Measurements from ENCODE around the gene FMN2. TPM values are rescaled to one million over a fixed set of nuclear protein-coding genes. Genes with fewer than 3 reads are reported as not detected.

The FMN2 gene
- total RNA-seq, 4 donors from 2014 or later, result 0.54 to 5.1 (median 1.2) TPM

DNA sequence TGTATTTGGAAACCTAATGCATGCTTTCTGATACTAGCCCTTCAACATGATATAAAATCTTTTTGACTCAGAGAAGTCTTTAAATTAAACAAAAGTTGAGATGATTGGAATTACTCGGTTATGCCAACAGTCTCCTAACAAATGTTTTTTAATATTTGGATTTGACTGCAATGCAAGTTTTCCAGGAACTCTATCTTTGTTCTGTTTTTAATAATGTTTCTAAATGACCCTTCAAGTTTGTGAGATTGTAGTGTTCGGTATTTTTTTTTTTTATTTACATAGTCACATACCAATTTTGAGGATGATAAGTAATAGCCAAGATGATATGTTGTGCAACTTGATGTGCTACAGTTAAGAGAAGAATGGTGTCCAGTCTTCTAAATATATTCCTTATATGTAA, 258.0 kb downstream of the FMN2 start:
- Histone ChIP-seq H3K27me3 (no peaks in the 10 kb centered on the region), H3K4me1 (no peaks in the 10 kb centered on the region), H3K27ac (no peak overlapping the region), H3K9me3 (no peaks in the 10 kb centered on the region), H3K36me3 (no peaks in the 10 kb centered on the region), H3K4me3 (no peak overlapping the region)
- TF ChIP-seq POLR2A (IDR thresholded peaks at IDR 0.05), result no peak
- TF ChIP-seq, protein P1, sequence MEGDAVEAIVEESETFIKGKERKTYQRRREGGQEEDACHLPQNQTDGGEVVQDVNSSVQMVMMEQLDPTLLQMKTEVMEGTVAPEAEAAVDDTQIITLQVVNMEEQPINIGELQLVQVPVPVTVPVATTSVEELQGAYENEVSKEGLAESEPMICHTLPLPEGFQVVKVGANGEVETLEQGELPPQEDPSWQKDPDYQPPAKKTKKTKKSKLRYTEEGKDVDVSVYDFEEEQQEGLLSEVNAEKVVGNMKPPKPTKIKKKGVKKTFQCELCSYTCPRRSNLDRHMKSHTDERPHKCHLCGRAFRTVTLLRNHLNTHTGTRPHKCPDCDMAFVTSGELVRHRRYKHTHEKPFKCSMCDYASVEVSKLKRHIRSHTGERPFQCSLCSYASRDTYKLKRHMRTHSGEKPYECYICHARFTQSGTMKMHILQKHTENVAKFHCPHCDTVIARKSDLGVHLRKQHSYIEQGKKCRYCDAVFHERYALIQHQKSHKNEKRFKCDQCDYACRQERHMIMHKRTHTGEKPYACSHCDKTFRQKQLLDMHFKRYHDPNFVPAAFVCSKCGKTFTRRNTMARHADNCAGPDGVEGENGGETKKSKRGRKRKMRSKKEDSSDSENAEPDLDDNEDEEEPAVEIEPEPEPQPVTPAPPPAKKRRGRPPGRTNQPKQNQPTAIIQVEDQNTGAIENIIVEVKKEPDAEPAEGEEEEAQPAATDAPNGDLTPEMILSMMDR (IDR thresholded peaks at IDR 0.05), result no peak
- no peak for DNase-seq

GRCh38 chr1:240350910-240351331, 259.2 kb downstream of the FMN2 start:
- no peak for DNase-seq
- Histone ChIP-seq H3K4me1 (no peaks in the 10 kb centered on the region), H3K27ac (no peak overlapping the region), H3K4me3 (no peak overlapping the region), H3K36me3 (no peaks in the 10 kb centered on the region), H3K27me3 (no peaks in the 10 kb centered on the region), H3K9me3 (no peaks in the 10 kb centered on the region)
- TF ChIP-seq POLR2A (IDR thresholded peaks at IDR 0.05), result no peak
- TF ChIP-seq, protein P1 (IDR thresholded peaks at IDR 0.05), result no peak

DNA sequence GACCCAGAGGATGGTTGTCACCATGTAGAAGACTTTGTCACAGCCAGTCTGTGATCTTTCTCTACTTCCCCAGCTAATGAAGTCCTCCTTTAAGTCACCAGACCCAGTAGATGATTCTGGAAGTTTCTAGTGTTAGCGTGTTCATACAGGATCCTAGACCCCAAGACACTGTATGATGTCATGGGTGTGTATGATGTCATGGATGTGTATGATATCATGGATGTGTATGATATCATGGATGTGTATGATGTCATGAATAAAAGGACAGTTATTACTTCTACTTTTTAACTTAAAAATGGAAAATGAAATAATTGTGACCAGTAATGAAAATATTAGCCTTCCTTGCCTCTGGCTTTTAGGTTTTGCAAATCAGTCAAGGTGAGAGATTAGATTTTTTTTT, 260.0 kb downstream of the FMN2 start:
- H3K27me3 ChIP-seq, result no peaks in the 10 kb centered on the region
- H3K27ac ChIP-seq, result no peak overlapping the region
- H3K4me3 ChIP-seq, result no peak overlapping the region
- DNase-seq, result no peak
- H3K9me3 ChIP-seq, result no peaks in the 10 kb centered on the region
- no peaks in the 10 kb centered on the region for H3K4me1 ChIP-seq
- no peak for TF ChIP-seq POLR2A (IDR thresholded peaks at IDR 0.05)
- TF ChIP-seq, protein P1 (IDR thresholded peaks at IDR 0.05), result no peak
- no peaks in the 10 kb centered on the region for H3K36me3 ChIP-seq

- Histone ChIP-seq H3K4me1 (no peaks in the 10 kb centered on the region), H3K27ac (no peak overlapping the region), H3K9me3 (no peaks in the 10 kb centered on the region), H3K36me3 (no peaks in the 10 kb centered on the region), H3K27me3 (no peaks in the 10 kb centered on the region), H3K4me3 (no peak overlapping the region)
- no peak for DNase-seq
- TF ChIP-seq, protein P1 (IDR thresholded peaks at IDR 0.05), result no peak
- no peak for TF ChIP-seq POLR2A (IDR thresholded peaks at IDR 0.05)
Measured at GRCh38 chr1:240352769-240353168, 261.1 kb downstream of the FMN2 start.

GRCh38 chr1:240356568-240356967, 264.9 kb downstream of the FMN2 start:
- Histone ChIP-seq H3K4me3 (no peak overlapping the region), H3K4me1 (no peaks in the 10 kb centered on the region), H3K36me3 (no peaks in the 10 kb centered on the region), H3K9me3 (no peaks in the 10 kb centered on the region), H3K27ac (no peak overlapping the region), H3K27me3 (no peaks in the 10 kb centered on the region)
- TF ChIP-seq, protein P1 (IDR thresholded peaks at IDR 0.05), result no peak
- TF ChIP-seq POLR2A (IDR thresholded peaks at IDR 0.05), result no peak
- no peak for DNase-seq

DNA sequence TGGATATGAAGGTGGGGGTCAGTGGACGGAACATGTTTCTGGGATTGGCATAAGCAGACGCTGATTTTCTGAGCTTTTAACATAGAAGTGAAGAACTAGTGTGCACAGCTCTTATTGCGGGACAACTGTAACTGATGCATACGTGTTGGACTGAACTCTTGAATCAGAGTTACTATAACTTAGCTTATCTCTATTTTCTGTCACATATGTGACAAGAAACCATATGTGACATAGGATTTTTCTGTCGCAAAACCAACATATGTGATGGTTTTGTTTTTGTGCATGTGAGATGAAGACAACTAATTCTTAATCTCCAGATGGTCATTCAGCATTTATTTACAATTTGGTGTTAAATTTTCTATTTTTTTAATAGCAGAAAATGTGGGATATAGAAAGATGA, 270.4 kb downstream of the FMN2 start:
- H3K36me3 ChIP-seq, result no peaks in the 10 kb centered on the region
- H3K27ac ChIP-seq, result no peak overlapping the region
- TF ChIP-seq, protein P1 (IDR thresholded peaks at IDR 0.05), result no peak
- no peak for TF ChIP-seq POLR2A (IDR thresholded peaks at IDR 0.05)
- DNase-seq, result no peak
- no peaks in the 10 kb centered on the region for H3K9me3 ChIP-seq
- H3K4me3 ChIP-seq, result no peak overlapping the region
- no peaks in the 10 kb centered on the region for H3K27me3 ChIP-seq
- no peaks in the 10 kb centered on the region for H3K4me1 ChIP-seq

Data from Peyer's patch (tissue), 4 donors.